KG1 (cell line): ENCODE data around the gene DGKB.
"Not testable (repeated sequence)": the region's sequence is repeated elsewhere in the genome, so short reads cannot be mapped to it uniquely, and the experiment has no call there.

Experiments used
- DNase-seq: peaks from one replicate; lab custom pipeline; 2025; lab: John Stamatoyannopoulos, UW

DGKB gene

DNA sequence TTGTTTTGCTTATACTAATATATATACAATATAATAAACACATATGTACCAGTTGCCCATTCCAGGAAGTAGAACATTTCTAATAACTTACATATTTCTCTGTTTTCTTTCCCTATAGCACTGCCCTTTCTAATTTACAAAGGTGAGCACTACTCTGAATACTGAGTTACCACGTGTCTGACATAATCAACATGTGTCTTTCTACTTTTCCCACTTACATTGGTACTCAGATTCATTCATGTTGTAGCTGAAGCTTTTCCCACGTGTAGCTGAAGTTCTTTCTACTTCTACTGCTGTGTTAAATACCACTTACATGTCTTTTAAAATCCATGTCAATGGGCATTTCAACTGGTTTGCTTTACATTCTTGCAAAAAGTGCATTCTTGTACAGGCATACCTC is 317.3 kb downstream of the DGKB start:
- DNase-seq: no peak

- DNase-seq: no peak
Measured at GRCh38 chr7:14583518-14583917, 319.0 kb downstream of the DGKB start.

DNA sequence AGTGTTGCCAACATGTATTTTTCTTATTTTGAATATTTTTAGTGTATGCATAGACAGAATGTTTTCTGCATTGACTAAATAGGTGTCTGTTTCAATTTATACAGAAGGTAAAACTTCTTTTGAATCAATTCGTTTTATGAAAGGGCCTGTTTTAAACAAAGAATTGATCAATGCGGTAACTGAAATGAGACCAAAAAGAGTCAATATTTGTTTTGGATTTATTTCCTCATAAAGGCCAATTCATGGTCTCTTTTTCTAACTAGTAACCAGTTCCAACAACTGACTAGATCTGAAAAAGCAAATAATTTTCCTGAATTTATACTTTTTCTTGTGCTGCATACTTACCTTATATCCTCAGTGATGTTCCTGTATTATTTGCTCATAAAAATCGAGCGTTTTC is 320.5 kb downstream of the DGKB start:
- DNase-seq: no peak

DNA sequence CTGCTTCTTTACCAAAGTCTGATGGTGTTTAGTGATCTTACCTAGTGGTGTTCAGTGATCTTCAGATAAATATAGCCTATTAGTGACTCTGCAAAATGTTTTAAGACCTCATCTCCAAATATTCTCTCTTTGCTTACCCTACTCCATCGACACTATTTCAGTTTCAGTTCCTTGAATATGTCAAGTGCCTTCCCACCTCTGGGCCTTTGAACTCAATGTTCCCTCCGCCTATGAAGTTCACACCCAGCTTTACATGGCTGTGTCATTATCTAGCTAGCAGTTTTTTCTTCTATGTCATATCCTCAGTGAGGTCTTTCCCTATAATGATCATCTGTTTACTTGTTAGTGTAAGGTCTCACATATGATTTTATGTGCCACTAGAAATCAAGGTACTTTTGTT is 322.6 kb downstream of the DGKB start:
- DNase-seq: no peak

DNA sequence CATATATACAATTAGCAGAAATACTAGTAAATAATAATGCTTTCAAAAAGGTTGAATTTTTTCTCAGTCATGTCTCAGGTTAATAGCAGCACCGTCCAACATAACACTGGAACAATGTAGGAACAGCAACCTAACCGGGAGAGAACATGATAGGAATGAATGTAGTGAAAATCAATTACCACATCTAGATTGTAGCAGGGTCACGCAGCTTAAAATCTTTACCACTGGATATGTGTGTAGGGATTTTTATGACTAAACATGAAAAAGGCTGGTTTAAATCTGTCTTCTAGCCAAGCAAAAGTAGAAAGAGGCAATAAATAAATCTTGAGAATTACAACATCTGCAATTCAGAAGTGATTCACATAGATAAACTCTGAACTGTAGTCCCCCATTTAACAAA is 326.0 kb downstream of the DGKB start:
- no peak for DNase-seq

GRCh38 chr7:14570750-14571607 is 331.6 kb downstream of the DGKB start:
- DNase-seq: no peak

- no peak for DNase-seq
Measured at GRCh38 chr7:14552060-14552459, 350.5 kb downstream of the DGKB start.

DNA sequence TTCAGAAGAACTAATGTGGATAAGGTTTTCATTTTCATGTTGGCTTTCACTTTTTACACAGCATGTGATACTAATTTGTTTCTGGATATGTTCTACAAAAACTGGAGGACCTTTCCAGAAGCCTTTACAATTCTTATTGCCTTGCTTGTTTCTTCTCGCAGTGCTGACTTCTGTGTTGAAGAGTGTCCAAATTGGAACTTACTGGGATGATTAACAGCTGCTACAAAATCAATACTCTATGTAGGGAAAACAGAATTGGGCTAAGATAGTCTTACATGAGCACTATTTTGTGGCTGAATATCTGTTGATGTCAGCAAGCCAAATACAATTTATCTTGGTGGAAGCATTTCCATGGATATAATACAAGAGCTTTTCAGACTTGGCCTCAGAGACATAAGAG is 351.2 kb downstream of the DGKB start:
- DNase-seq: no peak

DNA sequence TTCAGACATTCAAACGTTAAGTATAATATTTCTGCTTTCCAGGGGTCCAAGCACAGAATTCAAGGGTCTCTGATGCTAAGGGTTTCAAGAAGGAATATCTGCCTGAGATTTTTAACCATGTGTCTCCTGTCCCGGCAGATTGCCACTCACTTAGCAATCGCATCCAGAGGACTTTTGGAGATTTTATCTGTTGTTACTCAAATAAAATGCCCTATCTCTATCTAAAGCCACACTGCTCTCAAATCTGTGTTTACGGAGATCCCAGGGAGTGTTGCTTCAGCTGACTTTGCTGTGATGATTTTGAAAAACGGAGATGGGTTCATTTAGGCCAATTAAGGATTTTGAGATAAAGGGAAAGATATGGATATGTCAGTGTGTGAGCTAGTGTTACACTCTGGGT is 359.9 kb downstream of the DGKB start:
- no peak for DNase-seq

DNA sequence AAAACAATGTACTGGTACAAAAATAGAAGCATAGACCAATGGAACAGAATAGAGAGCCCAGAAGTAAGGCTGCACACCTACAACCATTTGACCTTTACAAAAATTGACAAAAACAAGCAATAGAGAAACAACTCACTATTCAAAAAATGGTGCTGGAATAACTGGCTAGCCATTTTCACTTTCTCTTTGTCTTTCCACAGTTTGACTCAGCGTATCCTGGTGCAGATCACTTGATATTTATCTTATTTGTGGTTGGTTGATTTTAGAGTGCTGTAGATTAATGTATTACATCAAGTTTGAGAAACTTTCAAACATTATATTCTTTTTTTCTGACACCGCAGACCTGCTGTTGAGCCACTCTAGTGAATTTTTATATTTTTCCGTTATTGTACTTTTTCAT is 381.4 kb downstream of the DGKB start:
- DNase-seq: no peak

DNA sequence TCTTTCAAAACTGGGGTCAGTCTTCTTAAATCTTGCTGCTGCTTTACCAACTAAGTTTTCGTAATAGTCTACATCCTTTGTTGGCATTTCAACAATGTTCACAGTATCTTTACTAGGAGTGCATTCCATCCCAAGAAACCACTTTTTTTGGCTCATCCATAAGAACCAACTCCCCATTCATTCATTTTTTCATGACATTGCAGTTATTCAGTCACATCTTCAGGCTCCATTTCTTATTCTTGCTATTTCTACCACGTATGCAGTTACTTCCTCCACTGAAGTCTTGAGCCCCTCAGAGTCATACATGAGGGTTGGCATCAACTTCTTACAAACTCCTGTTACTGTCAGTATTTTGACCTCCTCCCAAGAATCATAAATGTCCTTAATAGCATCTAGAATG is 392.3 kb downstream of the DGKB start:
- no peak for DNase-seq

DNA sequence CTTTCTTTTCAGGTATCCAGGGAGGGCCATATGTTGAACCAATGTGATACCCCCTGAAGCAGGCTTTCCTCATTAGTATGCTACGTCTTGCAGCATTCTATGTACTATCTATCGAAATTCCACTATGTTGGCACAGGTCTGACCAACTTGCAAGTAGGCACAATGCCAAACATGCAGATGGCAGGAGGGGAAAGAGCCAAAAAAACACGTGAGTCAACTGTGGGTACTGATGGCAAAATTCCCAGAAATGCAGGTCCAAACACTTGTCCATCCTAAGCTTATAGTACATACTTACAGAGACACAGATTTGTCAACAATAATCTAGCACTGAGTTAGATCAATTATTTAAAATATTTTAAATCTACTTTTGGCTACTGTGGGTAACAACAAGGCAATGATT is 394.9 kb downstream of the DGKB start:
- no peak for DNase-seq

GRCh38 chr7:14505906-14506305 is 396.6 kb downstream of the DGKB start:
- DNase-seq: no peak

GRCh38 chr7:14504134-14504533 is 398.4 kb downstream of the DGKB start:
- DNase-seq: no peak

GRCh38 chr7:14503623-14504022 is 398.9 kb downstream of the DGKB start:
- DNase-seq: no peak

DNA sequence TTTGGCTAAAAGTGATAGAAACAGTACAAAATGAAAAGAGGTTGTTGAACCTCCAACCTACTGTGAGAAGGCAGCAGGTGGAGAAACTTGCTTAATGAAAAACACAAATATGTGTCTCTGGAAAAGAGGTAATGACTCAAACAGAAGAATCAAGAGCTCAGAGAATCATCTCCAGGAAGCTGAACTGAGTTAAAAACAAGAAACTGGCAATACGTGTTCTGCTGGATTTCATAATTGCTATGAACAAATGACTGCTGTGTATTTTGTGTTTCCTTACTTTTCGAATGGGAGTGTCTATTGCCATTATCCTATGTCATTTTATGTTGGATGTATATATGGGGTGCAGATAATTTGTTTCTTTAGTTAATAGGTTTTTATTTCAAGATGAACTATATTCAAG is 401.1 kb downstream of the DGKB start:
- DNase-seq: no peak

DNA sequence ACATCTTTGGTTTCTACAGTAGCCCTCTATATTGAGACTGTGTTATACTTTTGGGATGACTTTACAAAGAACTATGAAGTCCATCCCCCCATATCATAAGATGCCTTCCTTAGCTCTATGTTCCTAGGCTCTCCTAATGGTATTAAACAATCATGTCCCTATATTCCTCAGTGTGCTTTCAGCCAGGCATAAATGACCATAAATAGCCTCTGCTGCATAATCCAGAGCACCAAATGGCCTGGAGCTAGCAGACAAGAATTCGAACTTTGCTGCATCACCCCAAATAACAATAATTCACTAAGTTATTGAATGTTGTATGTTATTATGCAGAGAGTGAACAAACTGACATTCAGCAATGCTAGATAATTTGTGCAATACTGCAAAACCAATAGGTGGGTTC is 405.2 kb downstream of the DGKB start:
- DNase-seq: no peak

GRCh38 chr7:14495633-14496032 is 406.9 kb downstream of the DGKB start:
- DNase-seq: no peak

GRCh38 chr7:14487701-14488395 is 414.7 kb downstream of the DGKB start:
- DNase-seq: no peak

DNA sequence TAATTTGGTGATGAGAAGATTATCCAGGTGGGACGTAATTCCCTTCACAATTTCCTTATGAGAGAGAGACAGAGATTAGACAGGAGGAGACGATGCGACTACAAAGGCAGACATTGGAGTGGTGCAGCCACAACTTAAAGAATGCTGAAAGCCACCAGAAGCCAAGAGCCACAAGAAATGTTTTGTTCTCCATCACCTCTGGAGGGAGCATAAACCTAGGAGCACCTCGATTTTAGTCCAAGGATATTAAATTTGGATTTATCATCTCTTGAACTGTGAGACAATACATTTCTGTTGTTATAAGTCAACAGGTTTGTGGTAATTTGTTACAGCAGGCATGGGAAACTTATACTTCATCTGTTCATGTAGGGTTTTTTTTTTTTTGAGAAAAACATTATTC is 418.9 kb downstream of the DGKB start:
- no peak for DNase-seq

DNA sequence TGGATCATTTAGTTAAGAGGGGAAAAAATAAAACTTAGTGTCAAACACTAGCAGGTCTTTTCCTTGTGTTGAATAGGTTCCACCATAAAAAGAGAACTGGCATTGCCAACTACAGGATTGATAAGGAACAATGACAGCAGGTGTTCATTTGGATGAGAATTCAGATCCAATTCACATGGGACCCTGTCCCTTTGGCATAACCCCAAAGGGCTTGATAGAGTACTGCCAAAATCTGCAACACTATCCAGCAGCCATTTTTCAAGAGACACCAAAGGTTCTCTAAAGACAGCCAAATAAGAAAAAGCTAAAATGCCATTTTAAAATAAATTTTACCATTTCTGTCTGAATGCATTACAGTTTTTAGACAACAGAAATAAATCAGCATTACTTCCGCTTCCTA is 422.3 kb downstream of the DGKB start:
- DNase-seq: no peak

GRCh38 chr7:14478834-14479510 is 423.6 kb downstream of the DGKB start:
- no peak for DNase-seq

- not testable (repeated sequence) for DNase-seq
Measured at GRCh38 chr7:14461716-14462115, 440.8 kb downstream of the DGKB start.
